GM12878 (cell line): ENCODE data around the gene VGLL2. TPM values are rescaled to one million over a fixed set of nuclear protein-coding genes. Genes with fewer than 3 reads are reported as not detected.

ENCODE experiments used
- ATAC-seq: fragments of 200-7000 bp; cut with Tn5 transposase; 3 replicates; pipeline ENCODE4 v1.9.1; 2020; ENCODE audit warnings: mild to moderate bottlenecking, moderate library complexity
- BruUV-seq: library from RNA; stranded (reverse); fragments of 400-500 nt; replicated peaks from 2 replicates; lab custom pipeline; 2021; lab: Mats Ljungman, UMichigan
- CTCF ChIA-PET: fragments of 300-600 bp; sonication (Branson Sonifier 250); formaldehyde crosslinking; extraction: SDS; loops from one replicate; lab custom pipeline; 2021; ENCODE audit warnings: inconsistent platforms; lab: Yijun Ruan, JAX
- POLR2A ChIA-PET: fragments of 350-600 bp; formaldehyde crosslinking; extraction: SDS; loops from one replicate; lab custom pipeline; 2021; ENCODE audit warnings: inconsistent platforms; lab: Charles Lee
- RAD21 ChIA-PET: fragments of 300-600 bp; sonication (Branson Sonifier 250); formaldehyde crosslinking; loops from one replicate; lab custom pipeline; 2023; ENCODE audit warnings: antibody characterized with exemption; ENCODE audit not compliant: unreplicated experiment; lab: Charles Lee
- SMC1A ChIA-PET: fragments of 300-600 bp; sonication (Branson Sonifier 250); formaldehyde crosslinking; loops from one replicate; lab custom pipeline; 2023; ENCODE audit not compliant: unreplicated experiment, uncharacterized antibody; lab: Charles Lee
- DNase-seq: peaks from one replicate; pipeline ENCODE4 v3.0.0-alpha.2; 2011; ENCODE audit warnings: low read depth, low spot score
- FAIRE-seq: peaks from 3 replicates; lab custom pipeline; 2011; peaks lifted over from hg19 to GRCh38; lab: Jason Lieb, UNC
- H2AFZ ChIP-seq: 2 replicates; pipeline ENCODE4 v1.6.0; 2011; ENCODE audit warnings: low read depth, low read length, control low read depth; ENCODE audit not compliant: control insufficient read depth
- H3K27ac ChIP-seq: 2 replicates; pipeline ENCODE4 v1.5.1; 2011; ENCODE audit warnings: control low read depth; ENCODE audit not compliant: control insufficient read depth, insufficient read depth
- H3K27me3 ChIP-seq, 2 experiments: replicated peaks in 1 of 2; 2 replicates each; pipeline versions ENCODE4 v1.6.0 to v1.6.1; 2011; ENCODE audit warnings: low read length in 1 of 2; ENCODE audit not compliant: control insufficient read depth in 2 of 2, insufficient read depth in 2 of 2
- H3K36me3 ChIP-seq, 2 experiments: 2 replicates each; pipeline ENCODE4 v1.5.1; 2011; ENCODE audit warnings: low read length in 1 of 2; ENCODE audit not compliant: control insufficient read depth in 2 of 2, insufficient read depth in 2 of 2
- H3K4me1 ChIP-seq: 2 replicates; pipeline ENCODE4 v1.6.1; 2011; ENCODE audit warnings: mild to moderate bottlenecking, low read length, moderate library complexity, mixed read lengths; ENCODE audit not compliant: control insufficient read depth, insufficient read depth
- H3K4me2 ChIP-seq: 2 replicates; pipeline ENCODE4 v1.6.0; 2011; ENCODE audit warnings: control low read depth; ENCODE audit not compliant: control insufficient read depth, insufficient read depth
- H3K4me3 ChIP-seq: fragments of 200-600 bp; sonication (generic); 2 replicates; pipeline ENCODE4 v1.5.1; 2016
- H3K79me2 ChIP-seq: 2 replicates; pipeline ENCODE4 v1.6.0; 2011; ENCODE audit warnings: low read length; ENCODE audit not compliant: control insufficient read depth, insufficient read depth
- H3K9ac ChIP-seq: 2 replicates; pipeline ENCODE4 v1.8.0; 2011; ENCODE audit warnings: low read length, control low read depth, mixed read lengths; ENCODE audit not compliant: control insufficient read depth, insufficient read depth
- H3K9me3 ChIP-seq: replicated peaks from 3 replicates; pipeline ENCODE4 v1.5.1; 2011; ENCODE audit warnings: mild to moderate bottlenecking, low read length; ENCODE audit not compliant: control insufficient read depth, insufficient read depth
- H4K20me1 ChIP-seq: 2 replicates; pipeline ENCODE4 v1.6.0; 2011; ENCODE audit not compliant: control insufficient read depth, insufficient read depth
- ASH2L ChIP-seq: fragments of 300-600, 200-600 bp; sonication (generic); IDR thresholded peaks from 2 replicates; pipeline ENCODE4 v1.6.1; 2017; ENCODE audit warnings: low read depth, mild to moderate bottlenecking, borderline replicate concordance
- CHD1 ChIP-seq: IDR thresholded peaks from 2 replicates; pipeline ENCODE4 v1.6.1; 2012; ENCODE audit warnings: low read depth, low read length, improper control_type of control experiment
- DPF2 ChIP-seq: fragments of 450-650 bp; IDR thresholded peaks from 2 replicates; pipeline ENCODE4 v1.6.1; 2017; ENCODE audit warnings: mild to moderate bottlenecking
- EED ChIP-seq: sonication (generic); IDR thresholded peaks from 2 replicates; pipeline ENCODE4 v1.6.1; 2016; ENCODE audit warnings: antibody characterized with exemption, low read depth
- KLF5 ChIP-seq: fragments of 450-650 bp; IDR thresholded peaks from 2 replicates; pipeline ENCODE4 v1.6.1; 2014; ENCODE audit warnings: mild to moderate bottlenecking; ENCODE audit not compliant: partially characterized antibody
- LARP7 ChIP-seq: fragments of 450-650 bp; IDR thresholded peaks from 2 replicates; pipeline ENCODE4 v1.6.1; 2017; ENCODE audit warnings: mild to moderate bottlenecking
- NFXL1 ChIP-seq: fragments of 450-650 bp; IDR thresholded peaks from 2 replicates; pipeline ENCODE4 v1.6.1; 2017; ENCODE audit warnings: antibody characterized with exemption, mild to moderate bottlenecking, borderline replicate concordance
- PAX8 ChIP-seq: fragments of 450-650 bp; IDR thresholded peaks from 2 replicates; pipeline ENCODE4 v1.6.1; 2017; ENCODE audit warnings: mild to moderate bottlenecking, moderate library complexity
- RAD21 ChIP-seq: IDR thresholded peaks from 2 replicates; pipeline ENCODE4 v1.6.1; 2011; ENCODE audit warnings: mild to moderate bottlenecking, low read depth, low read length, moderate library complexity; ENCODE audit not compliant: insufficient read depth
- RFX5 ChIP-seq: IDR thresholded peaks from 2 replicates; pipeline ENCODE4 v1.6.1; 2011; ENCODE audit warnings: low read depth, low read length, improper control_type of control experiment
- SREBF2 ChIP-seq: IDR thresholded peaks from 2 replicates; pipeline ENCODE4 v1.6.1; 2012; ENCODE audit warnings: mild to moderate bottlenecking, low read length
- SRF ChIP-seq, 2 experiments: IDR thresholded peaks; 2 replicates each; pipeline ENCODE4 v1.6.1; 2011; ENCODE audit warnings: low read depth in 2 of 2, low read length in 2 of 2, mild to moderate bottlenecking in 1 of 2, moderate library complexity in 1 of 2
- STAT3 ChIP-seq: IDR thresholded peaks from 2 replicates; pipeline ENCODE4 v1.6.1; 2011; ENCODE audit warnings: low read depth, low read length, improper control_type of control experiment
- YBX1 ChIP-seq: fragments of 450-650 bp; IDR thresholded peaks from 2 replicates; pipeline ENCODE4 v1.6.1; 2016; ENCODE audit warnings: antibody characterized with exemption
- WGBS: methylation state at CpG from one replicate; pipeline ENCODE4 v1.1.6; 2016; ENCODE audit warnings: low lambda C conversion rate; ENCODE audit not compliant: insufficient replicate concordance, insufficient coverage; ENCODE audit errors: missing lambda C conversion rate; 5-methylcytosine and 5-hydroxymethylcytosine counted together
- in situ Hi-C: fragments of 300-500 bp; cut with MboI; formaldehyde crosslinking; loops from 9 replicates; pipeline ENCODE4 v1.14.3; 2018; ENCODE audit warnings: mixed read lengths
- intact Hi-C: fragments of 100-400 bp; cut with micrococcal nuclease; formaldehyde crosslinking; loops from one replicate; pipeline ENCODE4 v1.14.2; 2022; ENCODE audit not compliant: unreplicated experiment
- polyA plus RNA-seq, 11 experiments: library from polyadenylated mRNA; depleted of rRNA in 4 of 11; unstranded in 6 of 11; stranded (reverse) in 5 of 11; fragments of >200 nt; fragmentation: Nextera tagmentation in 4 of 11; fragmentation: Illumina TruSeq in 1 of 11; extraction: Ambion mirVana in 4 of 11; extraction: Trizol in 1 of 11; gene quantifications; 1 replicate in 1 of 11; 2 replicates in 10 of 11; pipeline versions ENCODE4 v1.2.1 to v1.2.3, GENCODE V29; 2011 to 2016; ENCODE audit warnings: inconsistent platforms in 2 of 11, missing spikeins in 2 of 11, low read depth in 1 of 11
- total RNA-seq, 4 experiments: library from RNA; depleted of rRNA in 3 of 4; stranded (reverse); fragments of >200 nt in 3 of 4; fragmentation: Illumina TruSeq in 1 of 4; extraction: Trizol in 1 of 4; gene quantifications; 2 replicates each; pipeline versions ENCODE4 v1.2.1 to v1.2.3, GENCODE V29; 2013 to 2021
- TF ChIP-seq, protein P1 (sequence below): IDR thresholded peaks from 2 replicates; pipeline ENCODE4 v1.6.1; 2012; ENCODE audit warnings: low read depth, low read length, improper control_type of control experiment
- TF ChIP-seq, protein P2 (sequence below): IDR thresholded peaks from 2 replicates; pipeline ENCODE4 v1.6.1; 2011; ENCODE audit warnings: low read depth, mild to moderate bottlenecking, low read length, moderate library complexity, borderline replicate concordance; ENCODE audit errors: extremely low read depth
- TF ChIP-seq, protein P3 (sequence below): fragments of 450-650 bp; IDR thresholded peaks from 2 replicates; pipeline ENCODE4 v1.6.1; 2017; ENCODE audit warnings: low read depth, mild to moderate bottlenecking, moderate library complexity

Gene VGLL2
- total and polyA plus RNA-seq, 10 of the 15 experiments (the other 5 are each of a cell fraction or from before 2014, with no cell fraction given) = not detected

GRCh38 chr6:117275711-117276110 lies 10.4 kb downstream of the VGLL2 start:
- ATAC-seq (no peak), DNase-seq (no peak), FAIRE-seq (no peak)
- intact Hi-C loops (no loop called here), in situ Hi-C loops (no loop called here)
- Histone ChIP-seq H3K4me1 (no peaks in the 10 kb centered on the region), H3K9ac (no peak overlapping the region), H2AFZ (no peak overlapping the region), H3K4me3 (no peak overlapping the region), H3K9me3 (no peaks in the 10 kb centered on the region), H3K27ac (no peak overlapping the region), H3K79me2 (no peaks in the 10 kb centered on the region), H3K4me2 (no peak overlapping the region), H3K36me3 (no peaks in the 10 kb centered on the region), H4K20me1 (no peaks in the 10 kb centered on the region), H3K27me3 (peaks cover 4 to 5% of the 10 kb centered on the region in 2 experiments)
- ChIA-PET CTCF (no interaction called here), SMC1A (no interaction called here), RAD21 (no interaction called here), POLR2A (no interaction called here)
- 37% methylated on average over 5 of the region's 5 CpGs for WGBS
- TF ChIP-seq, protein P1, sequence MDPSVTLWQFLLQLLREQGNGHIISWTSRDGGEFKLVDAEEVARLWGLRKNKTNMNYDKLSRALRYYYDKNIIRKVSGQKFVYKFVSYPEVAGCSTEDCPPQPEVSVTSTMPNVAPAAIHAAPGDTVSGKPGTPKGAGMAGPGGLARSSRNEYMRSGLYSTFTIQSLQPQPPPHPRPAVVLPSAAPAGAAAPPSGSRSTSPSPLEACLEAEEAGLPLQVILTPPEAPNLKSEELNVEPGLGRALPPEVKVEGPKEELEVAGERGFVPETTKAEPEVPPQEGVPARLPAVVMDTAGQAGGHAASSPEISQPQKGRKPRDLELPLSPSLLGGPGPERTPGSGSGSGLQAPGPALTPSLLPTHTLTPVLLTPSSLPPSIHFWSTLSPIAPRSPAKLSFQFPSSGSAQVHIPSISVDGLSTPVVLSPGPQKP = no peak
- no peak for TF ChIP-seq RFX5
- TF ChIP-seq PAX8 = no peak
- no peak for TF ChIP-seq CHD1
- no peak for TF ChIP-seq STAT3
- TF ChIP-seq NFXL1 = no peak
- TF ChIP-seq, protein P2, sequence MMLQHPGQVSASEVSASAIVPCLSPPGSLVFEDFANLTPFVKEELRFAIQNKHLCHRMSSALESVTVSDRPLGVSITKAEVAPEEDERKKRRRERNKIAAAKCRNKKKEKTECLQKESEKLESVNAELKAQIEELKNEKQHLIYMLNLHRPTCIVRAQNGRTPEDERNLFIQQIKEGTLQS = no peak
- TF ChIP-seq RAD21 = no peak
- no peak for TF ChIP-seq DPF2
- TF ChIP-seq, protein P3, sequence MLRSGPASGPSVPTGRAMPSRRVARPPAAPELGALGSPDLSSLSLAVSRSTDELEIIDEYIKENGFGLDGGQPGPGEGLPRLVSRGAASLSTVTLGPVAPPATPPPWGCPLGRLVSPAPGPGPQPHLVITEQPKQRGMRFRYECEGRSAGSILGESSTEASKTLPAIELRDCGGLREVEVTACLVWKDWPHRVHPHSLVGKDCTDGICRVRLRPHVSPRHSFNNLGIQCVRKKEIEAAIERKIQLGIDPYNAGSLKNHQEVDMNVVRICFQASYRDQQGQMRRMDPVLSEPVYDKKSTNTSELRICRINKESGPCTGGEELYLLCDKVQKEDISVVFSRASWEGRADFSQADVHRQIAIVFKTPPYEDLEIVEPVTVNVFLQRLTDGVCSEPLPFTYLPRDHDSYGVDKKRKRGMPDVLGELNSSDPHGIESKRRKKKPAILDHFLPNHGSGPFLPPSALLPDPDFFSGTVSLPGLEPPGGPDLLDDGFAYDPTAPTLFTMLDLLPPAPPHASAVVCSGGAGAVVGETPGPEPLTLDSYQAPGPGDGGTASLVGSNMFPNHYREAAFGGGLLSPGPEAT = no peak
- no peak for TF ChIP-seq EED
- no peak for TF ChIP-seq ASH2L
- TF ChIP-seq YBX1 = no peak
- no peak for TF ChIP-seq SRF (IDR thresholded peaks at IDR 0.05; ENCODE audit: low read depth in 2 of 2, low read length in 2 of 2)
- no peak for TF ChIP-seq LARP7
- TF ChIP-seq KLF5 = no peak
- no peak for TF ChIP-seq SREBF2
- BruUV-seq = no TSS peak
